HG03460 (cell line): ENCODE data around the gene RPS6KA2.

Source experiments
- ATAC-seq: cut with Tn5 transposase; IDR thresholded peaks from one replicate; pipeline ENCODE4 v1.9.1; 2021; ENCODE audit not compliant: unreplicated experiment

The RPS6KA2 gene

GRCh38 chr6:166616261-166617238 is 10.5 kb downstream of the RPS6KA2 start:
- no peak for ATAC-seq

DNA sequence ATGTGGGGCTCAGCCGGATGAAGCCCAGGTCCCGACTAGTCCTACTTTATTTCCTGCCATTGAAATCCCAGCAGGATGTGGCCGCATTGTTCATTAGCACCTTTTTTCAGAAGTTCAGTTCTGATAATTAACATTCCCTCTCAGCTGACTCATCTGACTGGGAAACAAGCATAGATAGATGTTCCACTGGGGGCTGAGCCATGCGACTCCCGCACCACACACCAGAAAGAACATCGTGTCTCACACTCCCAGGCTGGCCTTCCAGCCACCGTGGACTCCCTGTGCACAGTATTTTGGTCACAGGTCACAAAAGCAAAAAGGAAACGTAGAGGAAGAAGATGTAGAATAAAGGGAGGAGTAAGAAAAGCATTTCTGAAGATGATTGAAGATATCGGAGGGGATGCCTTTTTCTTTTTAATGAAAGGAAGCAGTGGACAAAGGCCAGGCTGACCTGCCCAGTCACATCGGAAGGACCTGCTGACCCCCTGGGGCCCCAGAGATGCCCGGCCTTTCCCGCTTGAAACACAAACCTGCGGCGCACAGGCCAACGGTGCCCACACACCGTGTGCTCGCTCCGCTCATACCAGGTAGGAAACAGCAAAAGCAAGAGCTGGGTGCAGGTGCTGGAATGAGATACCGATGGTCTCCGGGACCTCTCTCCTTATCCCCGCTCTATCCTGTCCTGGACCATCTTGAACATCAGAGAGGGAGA is 11.8 kb downstream of the RPS6KA2 start:
- no peak for ATAC-seq

DNA sequence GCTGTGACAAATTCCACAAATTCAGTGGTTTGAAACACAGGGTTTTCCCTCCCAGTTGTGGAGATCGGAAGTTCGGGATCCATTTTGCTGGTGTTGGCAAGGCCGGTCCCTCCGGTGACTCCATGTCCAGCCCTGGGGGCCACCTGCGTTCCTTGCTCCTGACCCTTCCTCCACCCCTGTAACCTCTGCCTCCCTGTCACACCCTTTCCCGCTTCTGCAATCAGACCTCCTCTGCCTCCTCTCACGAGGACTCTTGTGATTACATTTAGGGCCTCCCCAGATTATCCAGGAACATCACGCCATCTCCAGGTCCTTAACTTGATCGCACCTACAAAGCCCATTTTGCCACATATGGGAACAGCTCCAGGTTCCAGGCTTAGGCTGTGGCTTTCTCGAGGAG is 12.5 kb downstream of the RPS6KA2 start:
- ATAC-seq = no peak

DNA sequence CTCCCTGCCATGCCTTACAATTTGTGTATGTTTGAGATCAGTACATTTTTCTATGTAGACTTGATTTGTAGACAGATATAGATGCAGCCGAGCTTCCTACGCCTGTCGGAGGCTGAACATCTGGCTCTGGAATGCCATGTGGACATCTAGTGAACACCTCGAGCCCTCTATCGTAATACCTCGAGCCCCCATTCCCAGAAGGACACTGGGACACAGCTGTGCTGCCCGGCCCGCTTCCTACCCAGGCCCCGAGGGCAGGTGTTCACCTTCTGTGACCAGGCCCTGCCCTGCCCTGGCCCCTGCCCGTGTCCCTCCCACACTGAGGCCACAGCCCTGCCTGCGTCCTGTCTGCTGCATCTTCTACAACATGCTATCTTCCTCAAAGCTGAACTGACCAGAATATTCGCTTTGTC is 12.9 kb downstream of the RPS6KA2 start:
- ATAC-seq = no peak

DNA sequence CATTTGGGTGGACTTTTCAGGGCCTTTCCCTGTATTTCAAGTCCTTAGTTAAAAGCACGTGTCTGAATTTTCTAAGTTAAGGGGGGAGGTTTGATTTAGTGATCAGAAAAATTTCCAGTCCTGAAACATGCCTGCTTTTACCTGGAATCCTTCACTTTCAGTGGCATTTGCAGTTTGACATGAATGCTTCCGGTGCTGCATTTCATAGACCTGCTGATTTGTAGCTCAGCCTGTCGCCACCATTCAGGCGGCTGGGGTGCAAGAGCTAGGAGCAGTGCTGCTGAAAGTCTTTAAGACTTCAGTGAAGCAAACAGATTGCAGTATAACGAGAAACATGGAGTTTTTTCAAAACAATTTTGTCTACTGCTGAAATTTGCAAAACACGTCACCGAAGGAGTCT is 14.0 kb downstream of the RPS6KA2 start:
- ATAC-seq = no peak

DNA sequence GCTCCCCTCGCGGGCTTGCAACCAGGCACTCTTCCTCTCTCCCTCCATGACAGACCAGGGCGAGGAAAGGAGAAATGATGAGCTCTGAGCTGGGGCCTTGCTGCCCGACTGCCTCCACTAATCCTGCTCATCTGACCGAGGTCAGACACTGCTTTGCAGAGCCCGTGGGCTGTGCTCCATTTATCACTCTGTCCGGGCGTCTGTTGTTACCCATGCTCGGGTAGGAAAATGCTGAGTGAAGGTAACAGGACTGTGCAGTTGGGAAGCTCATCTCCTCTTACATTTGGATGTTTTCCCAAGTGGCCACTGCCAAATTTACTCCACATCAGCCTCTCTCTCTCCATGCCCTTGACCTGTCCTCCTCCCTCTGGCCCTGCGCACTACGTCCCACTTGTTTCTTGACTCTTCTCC is 14.6 kb downstream of the RPS6KA2 start:
- no peak for ATAC-seq

DNA sequence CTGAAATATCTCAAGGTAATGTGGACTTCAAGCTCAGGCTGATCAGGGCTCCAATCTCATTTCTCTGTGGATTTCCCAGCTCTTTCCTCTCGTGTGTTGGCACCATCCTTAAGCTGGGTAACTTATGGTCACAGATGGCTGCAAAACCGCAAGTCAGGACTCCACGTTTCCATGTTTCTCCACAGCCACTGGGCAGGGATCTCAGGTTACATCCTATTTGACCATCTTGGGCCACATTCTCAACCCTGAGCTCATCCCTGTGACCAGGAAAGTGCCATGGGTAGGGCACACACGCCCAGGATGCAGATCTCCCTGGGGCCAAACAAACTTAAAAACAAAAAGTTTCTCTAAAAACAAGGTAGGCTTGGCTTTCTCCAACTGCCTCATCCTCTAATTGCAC is 15.4 kb downstream of the RPS6KA2 start:
- no peak for ATAC-seq

GRCh38 chr6:166610069-166610468 is 17.0 kb downstream of the RPS6KA2 start:
- no peak for ATAC-seq

- no peak for ATAC-seq
Observed at GRCh38 chr6:166608774-166609173, 18.3 kb downstream of the RPS6KA2 start.

GRCh38 chr6:166605752-166606151 is 21.3 kb downstream of the RPS6KA2 start:
- ATAC-seq = no peak

DNA sequence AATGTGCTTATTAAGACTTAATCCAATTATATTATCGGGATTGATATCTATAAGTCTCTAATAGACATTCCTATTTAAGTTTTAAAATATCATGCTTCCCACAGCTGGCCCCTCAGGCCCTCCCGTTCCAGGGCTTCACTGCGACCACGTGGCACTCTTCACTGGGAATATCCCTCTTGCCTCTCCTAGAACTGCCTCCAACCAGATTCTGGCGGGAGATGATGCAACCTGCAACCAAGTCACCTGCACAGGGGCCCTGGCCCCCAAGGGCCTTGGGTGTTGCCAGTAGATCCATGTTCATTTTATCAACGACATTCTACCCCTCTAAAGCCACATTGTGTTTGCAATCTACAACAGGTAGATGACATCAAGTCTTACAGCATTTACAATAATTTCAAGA is 22.1 kb downstream of the RPS6KA2 start:
- ATAC-seq = no peak

GRCh38 chr6:166604328-166604727 is 22.7 kb downstream of the RPS6KA2 start:
- ATAC-seq = no peak

DNA sequence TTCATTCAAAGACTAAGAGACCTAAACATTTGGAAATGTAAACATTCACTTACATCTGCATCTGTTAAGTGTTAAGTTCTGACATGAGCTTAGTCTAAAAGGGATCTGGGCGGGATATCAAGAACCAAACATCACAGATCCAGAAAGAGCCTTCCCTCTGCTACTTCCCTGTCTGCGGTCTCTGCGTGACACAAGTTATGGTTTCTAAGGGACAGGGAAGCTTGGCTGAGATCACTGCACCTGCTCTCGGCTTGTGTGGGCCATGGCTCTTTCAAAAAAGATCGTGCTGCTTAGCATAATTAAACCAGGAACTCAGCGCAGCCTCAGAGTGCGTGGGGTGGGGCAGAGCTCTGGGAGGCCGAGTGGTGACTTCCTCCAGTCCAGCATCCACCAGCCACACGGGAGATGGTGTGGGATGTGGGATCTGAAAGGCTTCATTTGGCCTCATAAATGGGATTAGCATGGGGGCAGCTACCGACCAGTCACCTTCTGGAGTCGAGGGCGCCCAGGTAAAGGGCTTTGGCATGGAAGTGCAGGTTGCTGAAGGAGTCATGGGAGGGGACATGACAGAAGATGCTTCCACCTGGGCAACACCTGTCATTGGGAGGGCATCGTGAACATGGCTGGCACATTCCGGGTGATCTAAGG is 23.9 kb downstream of the RPS6KA2 start:
- ATAC-seq = no peak

DNA sequence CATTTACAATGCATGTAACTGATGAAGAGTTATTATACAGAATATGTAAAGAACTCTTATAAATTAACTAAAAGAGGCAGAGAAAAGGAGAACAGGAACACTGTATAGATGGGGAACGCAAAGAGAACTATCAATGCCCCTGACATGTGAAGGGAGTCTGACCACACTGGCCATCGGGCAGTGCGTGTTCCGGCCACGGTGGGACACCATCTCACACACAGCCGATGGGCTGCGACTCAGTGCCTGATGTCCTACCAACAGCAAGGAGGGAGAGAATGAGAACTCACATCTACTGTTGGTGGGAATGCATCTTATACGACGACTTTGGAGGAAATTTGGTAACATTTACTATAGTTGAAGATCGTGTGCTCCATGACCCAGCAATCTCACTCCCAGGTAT is 25.1 kb downstream of the RPS6KA2 start:
- ATAC-seq = no peak

GRCh38 chr6:166600931-166601330 is 26.1 kb downstream of the RPS6KA2 start:
- no peak for ATAC-seq

- ATAC-seq = no peak
Observed at GRCh38 chr6:166599205-166599604, 27.8 kb downstream of the RPS6KA2 start.

- ATAC-seq = no peak
Observed at GRCh38 chr6:166598441-166599138, 28.5 kb downstream of the RPS6KA2 start.

- no peak for ATAC-seq
Observed at GRCh38 chr6:166597711-166598440, 29.2 kb downstream of the RPS6KA2 start.

DNA sequence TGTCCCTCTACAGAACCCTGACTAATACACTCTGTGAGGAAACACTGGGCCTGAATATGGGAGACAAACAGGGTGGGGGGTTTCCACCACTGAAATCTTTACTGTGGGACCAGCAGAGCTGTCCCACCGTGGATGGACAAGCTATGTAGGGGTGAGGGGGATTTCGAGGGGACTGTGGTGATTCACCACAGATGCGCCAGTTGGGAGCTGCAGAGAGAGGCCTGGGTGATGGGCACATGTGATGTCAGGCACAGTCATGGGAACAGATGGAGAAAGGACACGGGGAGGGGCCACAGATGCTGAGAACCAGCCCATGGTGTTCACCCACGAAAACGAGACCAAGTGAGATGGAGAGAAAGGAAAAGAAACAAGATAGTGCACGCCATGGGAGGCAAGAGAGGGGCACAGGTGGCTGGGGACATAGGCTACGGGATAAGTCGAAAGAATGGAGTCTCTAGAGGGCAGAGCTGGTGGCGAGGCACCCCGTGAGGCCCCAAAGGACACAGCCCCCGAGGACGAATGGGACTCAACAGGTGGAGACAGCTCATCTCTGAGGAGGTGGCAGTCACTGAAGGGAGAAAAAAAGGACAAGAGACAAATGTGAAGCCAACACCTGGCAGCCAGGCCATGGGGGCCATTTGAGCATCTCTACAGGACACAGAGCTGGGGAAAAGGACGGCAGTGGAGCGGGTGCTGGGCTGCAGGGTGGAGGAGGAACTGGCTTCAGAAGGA is 30.1 kb downstream of the RPS6KA2 start:
- ATAC-seq = no peak

DNA sequence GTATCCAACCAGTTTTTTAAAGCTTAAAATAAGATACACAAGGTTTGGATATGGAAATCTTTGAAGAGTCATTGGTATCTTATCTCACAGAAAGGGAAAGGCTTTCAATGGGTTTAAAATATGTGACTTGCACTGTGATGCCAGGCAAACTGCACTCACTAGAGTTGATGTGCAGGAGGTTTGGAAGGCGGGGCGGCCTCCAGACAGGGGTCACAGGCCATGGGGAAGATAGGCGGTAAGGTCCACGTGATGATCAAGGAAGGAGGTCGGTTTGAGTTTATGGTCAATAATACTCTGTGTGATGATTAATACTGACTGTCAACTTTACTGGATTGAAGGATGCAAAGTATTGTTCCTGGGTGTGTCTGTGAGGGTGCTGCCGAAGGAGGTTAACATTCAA is 31.1 kb downstream of the RPS6KA2 start:
- no peak for ATAC-seq
